ENCODE data around the gene DOCK8. TPM values are rescaled to one million over a fixed set of nuclear protein-coding genes. Genes with fewer than 3 reads are reported as not detected.

Gene DOCK8
- total RNA-seq, 6 experiments from 2014 or later, result 5.8 to 20.5 (median 9.5) TPM

- H3K4me3 ChIP-seq, result no peak overlapping the region
- no peaks in the 10 kb centered on the region for H3K9me3 ChIP-seq
- no peak overlapping the region for H3K27ac ChIP-seq
- intact Hi-C loops (cut with DNase I), result no loop called here
- no peaks in the 10 kb centered on the region for H3K4me1 ChIP-seq
- H3K36me3 ChIP-seq, result no peaks in the 10 kb centered on the region
- no peak for ATAC-seq
- H3K27me3 ChIP-seq, result no peaks in the 10 kb centered on the region
- 61% methylated on average over 3 of the region's 3 CpGs for WGBS (ENCODE audit: insufficient coverage, low coverage, low lambda C conversion rate, missing lambda C conversion rate)
- TF ChIP-seq POLR2A (IDR thresholded peaks at IDR 0.05) (no peak), CTCF (IDR thresholded peaks at IDR 0.05) (no peak)
- DNase-seq, result no peak
Observed at GRCh38 chr9:237141-237857, 22.6 kb downstream of the DOCK8 start.

GRCh38 chr9:237858-238345, 23.2 kb downstream of the DOCK8 start:
- H3K27me3 ChIP-seq, result no peaks in the 10 kb centered on the region
- no peaks in the 10 kb centered on the region for H3K36me3 ChIP-seq
- intact Hi-C loops (cut with DNase I), result no loop called here
- no peak for DNase-seq
- no peak overlapping the region for H3K27ac ChIP-seq
- no peak overlapping the region for H3K4me3 ChIP-seq
- no peaks in the 10 kb centered on the region for H3K9me3 ChIP-seq
- H3K4me1 ChIP-seq, result no peaks in the 10 kb centered on the region
- ATAC-seq, result no peak
- WGBS (ENCODE audit: insufficient coverage, low coverage, low lambda C conversion rate, missing lambda C conversion rate), result 76% methylated on average over 4 of the region's 4 CpGs
- no peak for TF ChIP-seq POLR2A (IDR thresholded peaks at IDR 0.05)
- TF ChIP-seq CTCF (IDR thresholded peaks at IDR 0.05), result no peak

GRCh38 chr9:242461-243080, 27.9 kb downstream of the DOCK8 start:
- DNase-seq, result no peak
- WGBS (ENCODE audit: insufficient coverage, low coverage, low lambda C conversion rate, missing lambda C conversion rate), result 63% methylated on average over 5 of the region's 5 CpGs
- H3K27me3 ChIP-seq, result no peaks in the 10 kb centered on the region
- H3K9me3 ChIP-seq, result no peaks in the 10 kb centered on the region
- ATAC-seq, result no peak
- TF ChIP-seq CTCF (IDR thresholded peaks at IDR 0.05) (no peak), POLR2A (IDR thresholded peaks at IDR 0.05) (no peak)
- no peak overlapping the region for H3K27ac ChIP-seq
- intact Hi-C loops (cut with DNase I), result no loop called here
- H3K4me3 ChIP-seq, result no peak overlapping the region
- H3K36me3 ChIP-seq, result no peaks in the 10 kb centered on the region
- no peaks in the 10 kb centered on the region for H3K4me1 ChIP-seq

- TF ChIP-seq CTCF (IDR thresholded peaks at IDR 0.05) (no peak), POLR2A (IDR thresholded peaks at IDR 0.05) (no peak)
- Histone ChIP-seq H3K27me3 (no peaks in the 10 kb centered on the region), H3K9me3 (no peaks in the 10 kb centered on the region), H3K27ac (no peak overlapping the region), H3K36me3 (no peaks in the 10 kb centered on the region), H3K4me3 (no peak overlapping the region), H3K4me1 (no peaks in the 10 kb centered on the region)
- 63% methylated on average over 2 of the region's 2 CpGs for WGBS (ENCODE audit: insufficient coverage, low coverage, low lambda C conversion rate, missing lambda C conversion rate)
- intact Hi-C loops (cut with DNase I), result no loop called here
- ATAC-seq, result no peak
- no peak for DNase-seq
Observed at GRCh38 chr9:248278-248961, 33.8 kb downstream of the DOCK8 start.
